GM19240 (cell line): ENCODE results near the gene MRFAP1.
"Not testable (repeated sequence)": the region's sequence is repeated elsewhere in the genome, so short reads cannot be mapped to it uniquely, and the experiment has no call there.

Source experiments
- DNase-seq: peaks from one replicate; pipeline ENCODE4 v3.0.0; 2011; ENCODE audit warnings: low spot score; ENCODE audit not compliant: insufficient read length

Gene MRFAP1

GRCh38 chr4:6610856-6611430 lies 29.5 kb upstream of the MRFAP1 start:
- no peak for DNase-seq

- no peak for DNase-seq
Measured at GRCh38 chr4:6612961-6613675, 27.4 kb upstream of the MRFAP1 start.

- DNase-seq, result no peak
Measured at GRCh38 chr4:6613676-6614651, 26.5 kb upstream of the MRFAP1 start.

- no peak for DNase-seq
Measured at GRCh38 chr4:6614701-6615230, 25.7 kb upstream of the MRFAP1 start.

- no peak for DNase-seq
Measured at GRCh38 chr4:6616087-6616995, 24.1 kb upstream of the MRFAP1 start.

- no peak for DNase-seq
Measured at GRCh38 chr4:6617246-6617645, 23.2 kb upstream of the MRFAP1 start.

- DNase-seq, result no peak
Measured at GRCh38 chr4:6618386-6619115, 21.9 kb upstream of the MRFAP1 start.

- DNase-seq, result no peak
Measured at GRCh38 chr4:6619116-6619465, 21.4 kb upstream of the MRFAP1 start.

- no peak for DNase-seq
Measured at GRCh38 chr4:6619466-6620255, 20.8 kb upstream of the MRFAP1 start.

- DNase-seq, result no peak
Measured at GRCh38 chr4:6620296-6620695, 20.2 kb upstream of the MRFAP1 start.

- DNase-seq, result no peak
Measured at GRCh38 chr4:6620891-6621555, 19.5 kb upstream of the MRFAP1 start.

GRCh38 chr4:6621556-6621927 lies 18.9 kb upstream of the MRFAP1 start:
- DNase-seq, result no peak

- DNase-seq, result no peak
Measured at GRCh38 chr4:6622744-6623143, 17.7 kb upstream of the MRFAP1 start.

GRCh38 chr4:6625256-6625655 lies 15.2 kb upstream of the MRFAP1 start:
- no peak for DNase-seq

GRCh38 chr4:6626066-6626465 lies 14.4 kb upstream of the MRFAP1 start:
- no peak for DNase-seq

- DNase-seq, result no peak
Measured at GRCh38 chr4:6627832-6628231, 12.7 kb upstream of the MRFAP1 start.

- DNase-seq, result not testable (repeated sequence)
Measured at GRCh38 chr4:6628484-6628883, 12.0 kb upstream of the MRFAP1 start.

GRCh38 chr4:6632125-6632524 lies 8.4 kb upstream of the MRFAP1 start:
- no peak for DNase-seq
